NCI-H146 treated with DMSO at 0.1 percent for 48 hours (cell line): ENCODE data around the gene CSH1.
"Not testable (repeated sequence)": the region's sequence is repeated elsewhere in the genome, so short reads cannot be mapped to it uniquely, and the experiment has no call there.

Experiments used
- DNase-seq: peaks from one replicate; lab custom pipeline; 2025; ENCODE audit not compliant: unreplicated experiment; lab: John Stamatoyannopoulos, UW

CSH1 gene

GRCh38 chr17:63870292-63870665 is 26.1 kb downstream of the CSH1 start:
- not testable (repeated sequence) for DNase-seq

GRCh38 chr17:63869491-63870291 is 26.7 kb downstream of the CSH1 start:
- DNase-seq = not testable (repeated sequence)

- DNase-seq = not testable (repeated sequence)
Observed at GRCh38 chr17:63866625-63867024, 29.7 kb downstream of the CSH1 start.

GRCh38 chr17:63859257-63859656 is 37.1 kb downstream of the CSH1 start:
- no peak for DNase-seq

- not testable (repeated sequence) for DNase-seq
Observed at GRCh38 chr17:63856425-63856824, 39.9 kb downstream of the CSH1 start.

- no peak for DNase-seq
Observed at GRCh38 chr17:63855185-63855584, 41.2 kb downstream of the CSH1 start.

- no peak for DNase-seq
Observed at GRCh38 chr17:63854709-63855108, 41.7 kb downstream of the CSH1 start.

- no peak for DNase-seq
Observed at GRCh38 chr17:63853260-63853659, 43.1 kb downstream of the CSH1 start.

- no peak for DNase-seq
Observed at GRCh38 chr17:63850401-63850800, 46.0 kb downstream of the CSH1 start.

- no peak for DNase-seq
Observed at GRCh38 chr17:63848834-63849689, 47.3 kb downstream of the CSH1 start.

GRCh38 chr17:63847525-63848249 is 48.7 kb downstream of the CSH1 start:
- DNase-seq = no peak

- DNase-seq = no peak
Observed at GRCh38 chr17:63845509-63845908, 50.9 kb downstream of the CSH1 start.
